T-helper 17 cell (primary cell): Measurements from ENCODE around the gene ZCCHC24. TPM values are rescaled to one million over a fixed set of nuclear protein-coding genes. Genes with fewer than 3 reads are reported as not detected.
"Not testable (repeated sequence)": the region's sequence is repeated elsewhere in the genome, so short reads cannot be mapped to it uniquely, and the experiment has no call there.

Source experiments
- ATAC-seq: fragments of 150-1000 bp; cut with Tn5 transposase; 2 replicates; pipeline ENCODE4 v1.10.0; 2021; ENCODE audit warnings: mild to moderate bottlenecking, moderate library complexity
- DNase-seq, 3 donors: peaks; one replicate each; pipeline versions ENCODE4 v3.0.0 to v3.0.0-alpha.2; 2020 to 2021
- H3K9me3 ChIP-seq: one replicate; pipeline ENCODE4 v1.7.0; 2013; ENCODE audit warnings: low read length, mild to moderate bottlenecking; ENCODE audit not compliant: control insufficient read depth, poor library complexity, severe bottlenecking
- H3K27ac Mint-ChIP-seq: one replicate; pipeline ENCODE4 v1.8.0; 2022; ENCODE audit warnings: mild to moderate bottlenecking, moderate library complexity, mixed read lengths
- H3K27me3 Mint-ChIP-seq: one replicate; pipeline ENCODE4 v1.8.0; 2022; ENCODE audit warnings: mixed read lengths
- H3K36me3 Mint-ChIP-seq: one replicate; pipeline ENCODE4 v1.8.0; 2022; ENCODE audit warnings: low read depth, mixed read lengths
- H3K4me1 Mint-ChIP-seq: one replicate; pipeline ENCODE4 v1.8.0; 2022; ENCODE audit warnings: mild to moderate bottlenecking, mixed read lengths
- H3K4me3 Mint-ChIP-seq: one replicate; pipeline ENCODE4 v1.8.0; 2022; ENCODE audit warnings: mild to moderate bottlenecking, moderate library complexity, mixed read lengths
- total RNA-seq, 4 donors: library from RNA in 2 of 4; stranded (reverse) in 2 of 4; gene quantifications; one replicate each; pipeline ENCODE4 v1.2.3 and lab custom pipeline; 2022 to 2026

The ZCCHC24 gene
- total RNA-seq, 2 donors from 2014 or later, result 1.1 to 1.3 TPM

GRCh38 chr10:79342811-79343561 is 102.4 kb downstream of the ZCCHC24 start:
- no peaks in the 10 kb centered on the region for H3K9me3 ChIP-seq
- Mint-ChIP-seq H3K4me3 (no peak overlapping the region), H3K27ac (peak overlapping the region; percentile 19), H3K36me3 (no peaks in the 10 kb centered on the region), H3K27me3 (no peaks in the 10 kb centered on the region), H3K4me1 (peaks cover 15% of the 10 kb centered on the region)
- no peak for ATAC-seq
- no peak for DNase-seq

GRCh38 chr10:79342295-79342761 is 103.1 kb downstream of the ZCCHC24 start:
- Mint-ChIP-seq H3K27ac (peak overlapping the region; percentile 65), H3K36me3 (no peaks in the 10 kb centered on the region), H3K27me3 (no peaks in the 10 kb centered on the region), H3K4me1 (peaks cover 14% of the 10 kb centered on the region), H3K4me3 (no peak overlapping the region)
- no peak for ATAC-seq
- H3K9me3 ChIP-seq, result no peaks in the 10 kb centered on the region
- DNase-seq, result no peak

DNA sequence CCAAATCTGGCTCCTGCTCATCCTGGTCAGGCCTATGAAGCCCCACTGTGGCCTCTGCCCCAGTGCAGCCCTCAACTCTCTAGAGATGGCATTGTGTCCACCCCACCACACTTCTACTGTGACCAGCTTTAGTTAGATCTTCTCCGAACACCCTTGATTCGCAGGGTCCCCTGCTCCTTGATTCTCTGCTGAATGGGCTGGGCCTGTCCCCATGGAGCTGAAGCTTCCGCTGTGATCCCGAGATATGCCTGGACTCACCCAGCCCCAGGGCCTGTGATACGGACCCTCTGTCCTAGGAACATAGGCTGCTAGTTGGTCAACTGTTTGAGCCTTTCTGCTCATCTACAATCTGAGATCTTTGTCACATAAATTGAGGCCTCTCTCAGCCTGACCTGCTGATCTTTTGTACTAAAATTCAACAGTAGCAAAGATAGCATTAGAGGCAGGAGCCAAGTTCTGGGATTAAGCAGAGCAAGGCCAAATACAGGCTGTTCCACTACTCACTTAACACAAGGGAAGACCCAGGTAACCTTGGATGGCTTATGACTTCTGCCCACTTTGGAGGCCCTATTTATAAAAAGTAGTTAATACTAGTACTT is 104.7 kb downstream of the ZCCHC24 start:
- Mint-ChIP-seq H3K4me1 (peaks cover 15% of the 10 kb centered on the region), H3K27ac (peak overlapping the region; percentile 41), H3K4me3 (no peak overlapping the region), H3K36me3 (no peaks in the 10 kb centered on the region), H3K27me3 (no peaks in the 10 kb centered on the region)
- ATAC-seq (no peak), DNase-seq (no peak)
- H3K9me3 ChIP-seq, result no peaks in the 10 kb centered on the region

GRCh38 chr10:79339266-79339665 is 106.2 kb downstream of the ZCCHC24 start:
- ATAC-seq (no peak), DNase-seq (no peak)
- H3K9me3 ChIP-seq, result no peaks in the 10 kb centered on the region
- H3K27me3 Mint-ChIP-seq, result no peaks in the 10 kb centered on the region
- no peak overlapping the region for H3K4me3 Mint-ChIP-seq
- peaks cover 12% of the 10 kb centered on the region for H3K4me1 Mint-ChIP-seq
- H3K36me3 Mint-ChIP-seq, result no peaks in the 10 kb centered on the region
- H3K27ac Mint-ChIP-seq, result peak overlapping the region; percentile 27

GRCh38 chr10:79337783-79338469 is 107.5 kb downstream of the ZCCHC24 start:
- not testable (repeated sequence) for H3K36me3 Mint-ChIP-seq, H3K4me3 Mint-ChIP-seq, H3K27me3 Mint-ChIP-seq, H3K27ac Mint-ChIP-seq, ATAC-seq, H3K9me3 ChIP-seq, DNase-seq
- peaks cover 11% of the 10 kb centered on the region for H3K4me1 Mint-ChIP-seq

- Mint-ChIP-seq H3K27me3 (no peaks in the 10 kb centered on the region), H3K36me3 (peaks cover 4% of the 10 kb centered on the region), H3K27ac (peak overlapping the region; percentile 51), H3K4me1 (peaks cover 15% of the 10 kb centered on the region), H3K4me3 (no peak overlapping the region)
- DNase-seq (no peak), ATAC-seq (no peak)
- H3K9me3 ChIP-seq, result no peaks in the 10 kb centered on the region
These were observed 108.7 kb downstream of the ZCCHC24 start for GRCh38 chr10:79336739-79337138.

DNA sequence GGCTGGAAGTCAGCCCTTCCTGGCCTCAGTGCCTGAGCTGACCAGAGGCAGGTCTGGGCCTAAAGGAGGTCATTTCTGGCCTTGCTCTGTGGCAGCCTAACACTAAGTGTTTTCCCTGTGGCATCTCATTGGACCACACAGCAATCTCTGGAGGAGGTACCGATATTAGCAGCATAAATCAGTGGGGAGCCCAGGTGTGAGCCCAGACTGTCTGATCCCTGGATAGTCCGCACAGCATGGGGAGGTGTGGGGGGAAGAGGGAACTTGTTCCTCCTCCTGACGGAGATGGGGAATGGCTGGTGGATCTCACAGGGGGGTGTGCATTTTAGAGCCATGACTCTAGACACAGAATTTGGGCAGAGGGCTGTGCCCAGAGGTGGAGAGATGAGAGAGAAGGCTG is 109.1 kb downstream of the ZCCHC24 start:
- peak overlapping the region; percentile 51 for H3K27ac Mint-ChIP-seq

DNA sequence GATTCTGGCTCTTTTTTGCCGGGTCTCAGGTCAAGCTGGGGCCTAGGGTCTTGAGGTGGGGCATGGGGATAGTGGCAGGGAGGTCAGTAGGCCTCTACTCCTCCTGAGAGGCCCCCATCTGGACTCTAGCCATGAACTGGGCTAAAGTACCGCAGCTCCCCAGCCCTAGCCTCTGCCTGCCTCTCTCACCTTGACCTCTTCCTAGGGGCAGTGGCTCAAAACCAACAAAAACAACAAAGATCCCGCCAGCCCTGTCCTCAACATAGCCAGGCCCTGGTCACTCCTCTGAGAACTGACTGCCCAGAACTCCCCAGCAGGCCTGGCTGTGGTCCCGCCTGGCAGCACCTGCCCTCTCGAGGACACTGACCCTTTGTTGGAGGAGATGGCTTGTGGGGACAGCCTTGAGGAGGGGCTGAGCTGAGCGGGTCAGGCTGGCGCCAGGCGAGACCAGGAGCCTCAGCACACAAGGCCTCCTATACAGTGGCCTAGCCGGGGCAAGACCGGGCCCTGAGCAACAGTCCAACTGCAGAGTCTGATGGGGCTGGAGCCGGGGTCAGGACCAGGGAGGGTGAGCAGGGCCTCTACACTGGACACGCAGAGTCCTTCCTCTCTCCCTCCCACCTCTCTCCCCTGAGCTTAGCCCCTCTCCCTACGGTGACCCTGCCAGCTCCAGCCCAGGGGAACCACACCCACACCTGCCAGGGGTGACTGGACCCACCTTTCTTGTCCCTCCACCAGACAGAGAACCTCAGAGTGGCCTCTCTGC is 109.8 kb downstream of the ZCCHC24 start:
- H3K9me3 ChIP-seq, result no peaks in the 10 kb centered on the region
- ATAC-seq (no peak), DNase-seq (no peak)
- Mint-ChIP-seq H3K27ac (peak overlapping the region; percentile 95), H3K4me1 (peaks cover 23% of the 10 kb centered on the region), H3K36me3 (peaks cover 4% of the 10 kb centered on the region), H3K4me3 (no peak overlapping the region), H3K27me3 (no peaks in the 10 kb centered on the region)

More for the DNA sequence above, 109.1 kb downstream of the ZCCHC24 start:
- DNase-seq (no peak), ATAC-seq (no peak)
- Mint-ChIP-seq H3K36me3 (peaks cover 4% of the 10 kb centered on the region), H3K4me3 (no peak overlapping the region), H3K27me3 (no peaks in the 10 kb centered on the region), H3K4me1 (peaks cover 18% of the 10 kb centered on the region)
- H3K9me3 ChIP-seq, result no peaks in the 10 kb centered on the region

DNA sequence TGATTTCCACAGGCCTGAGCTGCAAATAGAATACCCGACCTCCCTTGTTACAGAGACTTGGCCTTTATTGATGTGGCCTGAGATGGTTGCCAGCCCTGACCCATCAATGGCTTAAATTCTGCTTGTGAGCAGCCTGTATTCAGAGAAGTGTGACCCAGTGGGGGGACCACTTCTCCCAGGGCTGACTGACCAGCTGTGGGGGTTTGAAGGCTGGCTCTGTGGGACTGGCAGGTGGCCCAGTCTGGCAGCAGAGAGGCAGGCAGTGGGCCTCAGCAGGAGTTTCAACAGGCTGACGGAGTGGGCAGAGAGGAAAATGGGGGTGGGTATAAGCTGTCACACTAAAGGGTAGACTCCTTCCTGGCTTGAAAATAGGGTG is 110.3 kb downstream of the ZCCHC24 start:
- no peaks in the 10 kb centered on the region for H3K9me3 ChIP-seq
- Mint-ChIP-seq H3K4me1 (peaks cover 25% of the 10 kb centered on the region), H3K27me3 (no peaks in the 10 kb centered on the region), H3K4me3 (no peak overlapping the region), H3K36me3 (peaks cover 4% of the 10 kb centered on the region), H3K27ac (peak overlapping the region; percentile 95)
- ATAC-seq, result no peak
- no peak for DNase-seq

DNA sequence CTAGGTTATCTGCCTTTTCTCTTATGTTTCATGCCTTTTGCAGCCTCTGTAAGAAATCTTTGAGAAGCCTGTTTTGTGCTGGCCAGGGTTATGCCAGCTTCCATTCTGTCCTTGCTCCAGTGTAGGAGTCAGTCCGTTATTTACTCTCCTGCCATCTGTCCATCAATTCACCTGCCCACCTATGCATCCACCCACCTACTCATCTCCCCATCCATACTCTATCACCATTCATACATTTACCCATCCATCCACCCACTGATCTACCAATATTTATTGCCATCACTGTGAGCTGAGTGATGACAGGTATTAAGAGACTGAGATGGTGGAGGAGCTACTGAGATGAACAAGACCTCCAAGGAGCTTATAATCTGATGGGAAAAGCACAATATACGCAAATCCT is 110.9 kb downstream of the ZCCHC24 start:
- Mint-ChIP-seq H3K4me1 (peaks cover 25% of the 10 kb centered on the region), H3K27ac (peak overlapping the region; percentile 95), H3K4me3 (no peak overlapping the region), H3K36me3 (peaks cover 4% of the 10 kb centered on the region), H3K27me3 (no peaks in the 10 kb centered on the region)
- DNase-seq (no peak), ATAC-seq (no peak)
- H3K9me3 ChIP-seq, result no peaks in the 10 kb centered on the region

- H3K27me3 Mint-ChIP-seq, result no peaks in the 10 kb centered on the region
- no peak overlapping the region for H3K4me3 Mint-ChIP-seq
- peaks cover 4% of the 10 kb centered on the region for H3K36me3 Mint-ChIP-seq
- ATAC-seq (no peak), DNase-seq (no peak)
- peak overlapping the region; percentile 95 for H3K27ac Mint-ChIP-seq
- no peaks in the 10 kb centered on the region for H3K9me3 ChIP-seq
- H3K4me1 Mint-ChIP-seq, result peaks cover 31% of the 10 kb centered on the region
These were observed 111.9 kb downstream of the ZCCHC24 start for GRCh38 chr10:79333513-79333912.

DNA sequence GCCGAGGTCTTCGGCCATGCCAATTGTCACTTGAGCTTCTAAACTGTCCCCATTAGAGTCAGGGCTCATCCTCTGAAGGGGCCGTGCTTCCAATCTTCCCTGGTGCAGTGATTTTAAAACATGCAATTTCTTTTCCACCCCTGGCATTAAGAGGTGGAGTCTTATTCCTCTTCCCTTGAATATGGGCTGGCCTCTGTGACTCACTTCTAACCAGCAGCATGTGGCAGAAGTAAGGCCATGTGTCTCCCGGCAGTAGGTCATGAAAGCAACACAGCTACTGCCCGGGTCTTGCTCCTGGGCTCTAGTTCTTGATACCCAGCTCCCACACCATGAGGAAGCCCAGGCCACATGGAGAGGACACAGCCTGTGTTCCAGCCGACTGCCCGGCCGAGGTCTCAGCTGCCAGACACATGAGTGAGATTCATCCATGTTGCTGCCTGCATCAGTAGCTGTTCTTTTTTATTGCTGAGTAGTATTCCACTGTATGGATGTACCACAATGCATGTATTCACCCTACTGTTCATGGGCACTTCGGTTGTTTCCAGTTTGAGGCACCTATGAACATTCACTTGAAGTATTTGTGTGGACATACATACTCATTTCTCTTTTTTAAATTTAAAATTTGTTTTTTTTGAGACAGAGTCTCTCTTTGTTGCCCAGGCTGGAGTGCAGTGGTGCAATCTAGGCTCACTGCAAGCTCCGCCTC is 112.7 kb downstream of the ZCCHC24 start:
- not testable (repeated sequence) for H3K9me3 ChIP-seq, H3K27me3 Mint-ChIP-seq, H3K36me3 Mint-ChIP-seq, DNase-seq, ATAC-seq, H3K4me3 Mint-ChIP-seq
- peaks cover 32% of the 10 kb centered on the region for H3K4me1 Mint-ChIP-seq
- peak overlapping the region; percentile 95 for H3K27ac Mint-ChIP-seq
